PC-3 (cell line): Measurements from ENCODE around the gene CACNA1H. TPM values are rescaled to one million over a fixed set of nuclear protein-coding genes. Genes with fewer than 3 reads are reported as not detected.

Source experiments
- ATAC-seq: fragments of 200-7000 bp; cut with Tn5 transposase; 2 replicates; pipeline ENCODE4 v1.9.1; 2020; ENCODE audit warnings: mild to moderate bottlenecking, moderate library complexity
- BruUV-seq: library from RNA; stranded (reverse); fragments of 400-500 nt; replicated peaks from 2 replicates; lab custom pipeline; 2021; lab: Mats Ljungman, UMichigan
- CTCF ChIA-PET: fragments of 300-600 bp; sonication (Branson Sonifier 250); formaldehyde crosslinking; loops from one replicate; lab custom pipeline; 2022; ENCODE audit warnings: antibody characterized with exemption; lab: Charles Lee
- POLR2A ChIA-PET: fragments of 300-600 bp; sonication (Branson Sonifier 250); formaldehyde crosslinking; loops from one replicate; lab custom pipeline; 2022; ENCODE audit warnings: antibody characterized with exemption; ENCODE audit not compliant: unreplicated experiment; lab: Charles Lee
- DNase-seq: peaks from one replicate; pipeline ENCODE4 v3.0.0-alpha.2; 2015
- H2AFZ ChIP-seq: fragments of 300-600 bp; sonication (generic); 2 replicates; pipeline ENCODE4 v1.6.0; 2016; ENCODE audit warnings: antibody characterized with exemption, low read length
- H3F3A ChIP-seq: fragments of 300-600 bp; sonication (generic); one replicate; pipeline ENCODE4 v1.6.0; 2017; ENCODE audit warnings: antibody characterized with exemption, low read length, control low read depth, mild to moderate bottlenecking; ENCODE audit not compliant: unreplicated experiment
- H3K27ac ChIP-seq: fragments of 300-600 bp; sonication (generic); 2 replicates; pipeline ENCODE4 v1.5.1; 2016; ENCODE audit warnings: mild to moderate bottlenecking, low read length
- H3K27me3 ChIP-seq: fragments of 300-600 bp; sonication (generic); 2 replicates; pipeline ENCODE4 v1.6.1; 2016; ENCODE audit warnings: low read length, mixed read lengths
- H3K36me3 ChIP-seq: fragments of 300-600 bp; sonication (generic); 2 replicates; pipeline ENCODE4 v1.6.1; 2016; ENCODE audit warnings: low read depth, mixed run types, low read length, mixed read lengths
- H3K4me1 ChIP-seq: fragments of 300-600 bp; sonication (generic); 2 replicates; pipeline ENCODE4 v1.5.1; 2016; ENCODE audit warnings: low read length; ENCODE audit not compliant: insufficient read depth
- H3K4me2 ChIP-seq: fragments of 300-600 bp; sonication (generic); 2 replicates; pipeline ENCODE4 v1.6.0; 2016; ENCODE audit warnings: low read length
- H3K4me3 ChIP-seq: fragments of 300-600 bp; sonication (generic); 2 replicates; pipeline ENCODE4 v1.5.1; 2016; ENCODE audit warnings: mild to moderate bottlenecking, low read length, mixed read lengths
- H3K79me2 ChIP-seq: fragments of 300-600 bp; sonication (generic); 2 replicates; pipeline ENCODE4 v1.6.1; 2017; ENCODE audit warnings: low read length, mixed read lengths
- H3K9ac ChIP-seq: fragments of 300-600 bp; sonication (generic); 2 replicates; pipeline ENCODE4 v1.6.0; 2016; ENCODE audit warnings: mild to moderate bottlenecking, low read length
- H3K9me2 ChIP-seq: fragments of 300-600 bp; sonication (generic); replicated peaks from 2 replicates; pipeline ENCODE4 v1.6.1; 2016; ENCODE audit warnings: mixed run types, low read length, mixed read lengths
- H3K9me3 ChIP-seq: fragments of 300-600 bp; sonication (generic); 2 replicates; pipeline ENCODE4 v1.6.1; 2016; ENCODE audit warnings: low read length, mixed read lengths
- H4K20me1 ChIP-seq: fragments of 300-600 bp; sonication (generic); 2 replicates; pipeline ENCODE4 v1.6.1; 2016; ENCODE audit warnings: low read length, mixed read lengths
- EZH2 ChIP-seq: fragments of 300-600 bp; sonication (generic); IDR thresholded peaks from one replicate; pipeline ENCODE4 v1.6.1; 2017; ENCODE audit warnings: antibody characterized with exemption, mild to moderate bottlenecking, low read length; ENCODE audit not compliant: unreplicated experiment
- EZH2phosphoT487 ChIP-seq: fragments of 300-600 bp; sonication (generic); IDR thresholded peaks from 2 replicates; pipeline ENCODE4 v1.6.1; 2018; ENCODE audit warnings: mild to moderate bottlenecking, antibody characterized with exemption, low read length, borderline replicate concordance
- intact Hi-C: fragments of 100-400 bp; cut with micrococcal nuclease; formaldehyde crosslinking; loops from 2 replicates; pipeline ENCODE4 v1.9.0; 2023
- total RNA-seq: library from RNA; depleted of rRNA; stranded (reverse); fragments of >200 nt; gene quantifications from 2 replicates; pipeline ENCODE4 v1.2.3, GENCODE V29; 2014
- TF ChIP-seq, protein P1 (sequence below): fragments of 300-600 bp; sonication (generic); conservative IDR thresholded peaks from 2 replicates; pipeline ENCODE4 v1.5.1; 2017; ENCODE audit warnings: antibody characterized with exemption, low read depth, mild to moderate bottlenecking, low read length

Gene CACNA1H
- total RNA-seq, 1 experiment from 2014 or later, result 4.1 TPM

- no peak overlapping the region for H3K27ac ChIP-seq
- H3K9me2 ChIP-seq, result no peaks in the 10 kb centered on the region
- ChIA-PET POLR2A (no interaction called here), CTCF (no interaction called here)
- no peaks in the 10 kb centered on the region for H3K4me1 ChIP-seq
- H2AFZ ChIP-seq, result no peak overlapping the region
- H3K79me2 ChIP-seq, result no peaks in the 10 kb centered on the region
- H4K20me1 ChIP-seq, result no peaks in the 10 kb centered on the region
- H3K36me3 ChIP-seq, result no peaks in the 10 kb centered on the region
- no peaks in the 10 kb centered on the region for H3K9me3 ChIP-seq
- no peak overlapping the region for H3K4me3 ChIP-seq
- no peaks in the 10 kb centered on the region for H3K27me3 ChIP-seq
- intact Hi-C loops, result no loop called here
- DNase-seq (no peak), ATAC-seq (no peak)
- H3K4me2 ChIP-seq, result no peak overlapping the region
- H3F3A ChIP-seq, result no peaks in the 10 kb centered on the region
- no TSS peak for BruUV-seq
- TF ChIP-seq, protein P1, sequence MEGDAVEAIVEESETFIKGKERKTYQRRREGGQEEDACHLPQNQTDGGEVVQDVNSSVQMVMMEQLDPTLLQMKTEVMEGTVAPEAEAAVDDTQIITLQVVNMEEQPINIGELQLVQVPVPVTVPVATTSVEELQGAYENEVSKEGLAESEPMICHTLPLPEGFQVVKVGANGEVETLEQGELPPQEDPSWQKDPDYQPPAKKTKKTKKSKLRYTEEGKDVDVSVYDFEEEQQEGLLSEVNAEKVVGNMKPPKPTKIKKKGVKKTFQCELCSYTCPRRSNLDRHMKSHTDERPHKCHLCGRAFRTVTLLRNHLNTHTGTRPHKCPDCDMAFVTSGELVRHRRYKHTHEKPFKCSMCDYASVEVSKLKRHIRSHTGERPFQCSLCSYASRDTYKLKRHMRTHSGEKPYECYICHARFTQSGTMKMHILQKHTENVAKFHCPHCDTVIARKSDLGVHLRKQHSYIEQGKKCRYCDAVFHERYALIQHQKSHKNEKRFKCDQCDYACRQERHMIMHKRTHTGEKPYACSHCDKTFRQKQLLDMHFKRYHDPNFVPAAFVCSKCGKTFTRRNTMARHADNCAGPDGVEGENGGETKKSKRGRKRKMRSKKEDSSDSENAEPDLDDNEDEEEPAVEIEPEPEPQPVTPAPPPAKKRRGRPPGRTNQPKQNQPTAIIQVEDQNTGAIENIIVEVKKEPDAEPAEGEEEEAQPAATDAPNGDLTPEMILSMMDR, result no peak
- TF ChIP-seq EZH2phosphoT487, result no peak
- TF ChIP-seq EZH2, result no peak
- H3K9ac ChIP-seq, result no peak overlapping the region
Measured at GRCh38 chr16:1122398-1122765, 30.5 kb upstream of the CACNA1H start.

GRCh38 chr16:1123525-1124230 lies 29.2 kb upstream of the CACNA1H start:
- no peak overlapping the region for H2AFZ ChIP-seq
- ATAC-seq, result no peak
- ChIA-PET POLR2A (no interaction called here), CTCF (no interaction called here)
- no peaks in the 10 kb centered on the region for H3K36me3 ChIP-seq
- no peak overlapping the region for H3K4me2 ChIP-seq
- TF ChIP-seq, protein P1, result no peak
- TF ChIP-seq EZH2phosphoT487 (no peak), EZH2 (no peak)
- no peaks in the 10 kb centered on the region for H3K9me3 ChIP-seq
- H3K79me2 ChIP-seq, result no peaks in the 10 kb centered on the region
- H3K9me2 ChIP-seq, result no peaks in the 10 kb centered on the region
- H4K20me1 ChIP-seq, result no peaks in the 10 kb centered on the region
- DNase-seq, result no peak
- H3F3A ChIP-seq, result no peaks in the 10 kb centered on the region
- BruUV-seq, result no TSS peak
- no peaks in the 10 kb centered on the region for H3K27me3 ChIP-seq
- H3K27ac ChIP-seq, result no peak overlapping the region
- H3K9ac ChIP-seq, result no peak overlapping the region
- H3K4me3 ChIP-seq, result no peak overlapping the region
- intact Hi-C loops, result no loop called here
- H3K4me1 ChIP-seq, result no peaks in the 10 kb centered on the region

DNA sequence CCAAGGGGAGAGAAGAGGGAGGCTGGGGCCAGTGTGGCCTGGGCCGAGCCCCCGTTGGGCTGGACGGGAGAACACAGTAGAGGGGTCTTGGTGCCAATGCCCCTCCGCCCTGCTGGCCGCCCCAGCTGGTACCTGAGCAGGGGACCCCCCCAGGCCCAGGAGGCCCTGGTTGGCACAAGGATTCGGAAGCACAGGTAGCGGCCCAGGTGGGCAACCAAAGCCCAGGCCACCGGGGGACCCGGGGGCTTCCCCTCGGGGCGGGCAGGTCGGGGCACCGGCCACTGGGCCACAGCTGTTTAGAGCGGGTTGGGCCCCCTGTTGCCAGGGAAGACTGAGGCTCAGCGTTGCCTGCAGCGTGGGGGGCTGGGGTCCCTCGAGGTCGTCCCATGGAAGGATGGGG lies 28.6 kb upstream of the CACNA1H start:
- Histone ChIP-seq H3K27me3 (no peaks in the 10 kb centered on the region), H3K4me3 (no peak overlapping the region), H3K9ac (no peak overlapping the region), H2AFZ (no peak overlapping the region), H3K9me3 (no peaks in the 10 kb centered on the region), H3K4me1 (no peaks in the 10 kb centered on the region), H3K9me2 (no peaks in the 10 kb centered on the region), H3K36me3 (no peaks in the 10 kb centered on the region), H3K79me2 (no peaks in the 10 kb centered on the region), H4K20me1 (no peaks in the 10 kb centered on the region), H3K4me2 (no peak overlapping the region), H3F3A (no peaks in the 10 kb centered on the region), H3K27ac (no peak overlapping the region)
- ATAC-seq (no peak), DNase-seq (no peak)
- intact Hi-C loops, result no loop called here
- TF ChIP-seq, protein P1, result no peak
- TF ChIP-seq EZH2phosphoT487 (no peak), EZH2 (no peak)
- ChIA-PET POLR2A (no interaction called here), CTCF (no interaction called here)
- no TSS peak for BruUV-seq
